HG03469 (cell line): Measurements from ENCODE around the gene SLC66A2.
"Not testable (repeated sequence)": the region's sequence is repeated elsewhere in the genome, so short reads cannot be mapped to it uniquely, and the experiment has no call there.

Experiments
- ATAC-seq: cut with Tn5 transposase; IDR thresholded peaks from one replicate; pipeline ENCODE4 v1.9.1; 2021; ENCODE audit warnings: mild to moderate bottlenecking, moderate library complexity, moderate number of reproducible peaks; ENCODE audit not compliant: unreplicated experiment

The SLC66A2 gene

GRCh38 chr18:79883461-79884293 is 67.8 kb downstream of the SLC66A2 start:
- ATAC-seq = no peak

- no peak for ATAC-seq
These were observed 68.8 kb downstream of the SLC66A2 start for GRCh38 chr18:79882522-79883241.

GRCh38 chr18:79881695-79882094 is 69.8 kb downstream of the SLC66A2 start:
- ATAC-seq = no peak

- no peak for ATAC-seq
These were observed 71.9 kb downstream of the SLC66A2 start for GRCh38 chr18:79879566-79879965.

- ATAC-seq = no peak
These were observed 72.6 kb downstream of the SLC66A2 start for GRCh38 chr18:79878741-79879378.

- ATAC-seq = not testable (repeated sequence)
These were observed 73.2 kb downstream of the SLC66A2 start for GRCh38 chr18:79878246-79878645.

- ATAC-seq = no peak
These were observed 74.0 kb downstream of the SLC66A2 start for GRCh38 chr18:79877163-79878091.

GRCh38 chr18:79876497-79876896 is 75.0 kb downstream of the SLC66A2 start:
- ATAC-seq = no peak

- ATAC-seq = no peak
These were observed 75.5 kb downstream of the SLC66A2 start for GRCh38 chr18:79875931-79876461.

GRCh38 chr18:79875531-79875919 is 75.9 kb downstream of the SLC66A2 start:
- ATAC-seq = no peak

GRCh38 chr18:79874553-79875530 is 76.6 kb downstream of the SLC66A2 start:
- no peak for ATAC-seq

- ATAC-seq = no peak
These were observed 77.9 kb downstream of the SLC66A2 start for GRCh38 chr18:79873449-79874110.

- ATAC-seq = no peak
These were observed 78.7 kb downstream of the SLC66A2 start for GRCh38 chr18:79872527-79873444.

GRCh38 chr18:79871481-79872091 is 79.9 kb downstream of the SLC66A2 start:
- ATAC-seq = no peak

- ATAC-seq = no peak
These were observed 80.4 kb downstream of the SLC66A2 start for GRCh38 chr18:79871026-79871390.

- ATAC-seq = no peak
These were observed 81.0 kb downstream of the SLC66A2 start for GRCh38 chr18:79870301-79871025.
